ENCODE results near the gene ATN1.

ATN1 gene

DNA sequence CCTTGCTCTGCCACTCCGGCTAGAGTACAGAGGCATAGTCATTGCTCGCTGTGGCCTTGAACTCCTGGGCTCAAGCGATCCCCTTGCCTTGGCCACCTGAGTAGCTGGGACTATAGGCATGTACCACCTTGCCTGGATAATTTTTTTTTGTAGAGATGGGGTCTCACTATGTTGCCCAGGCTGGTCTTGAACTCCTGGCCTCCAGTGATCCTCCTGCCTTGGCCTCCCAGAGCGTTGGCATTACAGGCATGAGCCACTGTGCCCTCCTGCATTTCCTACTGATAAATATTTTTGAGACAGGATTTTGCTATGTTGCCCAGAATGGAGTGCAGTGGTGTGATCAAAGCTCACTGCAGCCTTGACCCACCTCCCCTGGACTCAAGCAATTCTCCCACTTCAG is 52.3 kb downstream of the ATN1 start:
- DNase-seq = no peak

- DNase-seq = no peak
Observed at GRCh38 chr12:6980740-6981139, 53.0 kb downstream of the ATN1 start.

DNA sequence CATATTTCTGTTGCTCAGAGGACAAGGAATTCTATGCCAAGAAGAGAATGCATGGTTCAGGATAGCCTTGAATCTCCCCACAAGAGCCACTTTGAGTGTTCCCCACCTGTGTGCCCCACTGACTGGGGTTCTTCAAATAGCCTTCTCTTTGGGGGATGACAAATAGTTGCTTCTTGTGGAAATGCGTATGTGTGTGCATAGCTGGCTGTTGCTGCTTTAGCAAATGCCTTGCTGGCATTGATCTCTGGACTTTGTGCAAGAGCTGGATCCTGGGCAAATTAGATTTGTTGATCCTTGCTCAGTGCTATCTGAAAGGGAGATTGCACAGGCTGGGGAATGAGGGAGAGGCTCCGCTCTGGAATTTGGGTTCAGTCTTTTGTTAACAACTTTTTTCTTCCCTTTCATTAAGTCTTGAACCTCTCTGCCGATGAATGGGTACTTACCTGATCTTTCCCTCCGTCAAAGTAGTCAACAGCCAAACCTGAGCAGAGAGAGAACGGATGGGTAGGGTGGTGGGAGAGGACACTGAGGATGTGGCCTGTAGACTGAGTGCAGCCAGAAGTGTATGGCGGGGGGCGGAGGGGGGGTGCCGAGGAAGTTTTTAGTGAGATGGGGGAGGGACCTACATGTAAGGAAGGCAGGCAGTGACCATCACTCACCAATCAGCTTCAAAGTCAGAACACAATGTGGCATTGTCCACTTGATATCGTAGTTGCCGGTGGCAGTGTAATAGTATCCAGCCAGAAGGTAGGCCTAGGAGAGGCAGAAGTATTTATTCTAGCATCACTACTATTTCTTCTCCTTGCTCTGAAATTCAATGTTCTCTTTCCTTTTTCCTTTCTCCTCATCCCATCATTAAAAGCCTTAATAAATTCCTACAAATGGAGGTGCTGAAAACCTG is 53.6 kb downstream of the ATN1 start:
- no peak for DNase-seq

GRCh38 chr12:6982532-6982931 is 54.8 kb downstream of the ATN1 start:
- no peak for DNase-seq

DNA sequence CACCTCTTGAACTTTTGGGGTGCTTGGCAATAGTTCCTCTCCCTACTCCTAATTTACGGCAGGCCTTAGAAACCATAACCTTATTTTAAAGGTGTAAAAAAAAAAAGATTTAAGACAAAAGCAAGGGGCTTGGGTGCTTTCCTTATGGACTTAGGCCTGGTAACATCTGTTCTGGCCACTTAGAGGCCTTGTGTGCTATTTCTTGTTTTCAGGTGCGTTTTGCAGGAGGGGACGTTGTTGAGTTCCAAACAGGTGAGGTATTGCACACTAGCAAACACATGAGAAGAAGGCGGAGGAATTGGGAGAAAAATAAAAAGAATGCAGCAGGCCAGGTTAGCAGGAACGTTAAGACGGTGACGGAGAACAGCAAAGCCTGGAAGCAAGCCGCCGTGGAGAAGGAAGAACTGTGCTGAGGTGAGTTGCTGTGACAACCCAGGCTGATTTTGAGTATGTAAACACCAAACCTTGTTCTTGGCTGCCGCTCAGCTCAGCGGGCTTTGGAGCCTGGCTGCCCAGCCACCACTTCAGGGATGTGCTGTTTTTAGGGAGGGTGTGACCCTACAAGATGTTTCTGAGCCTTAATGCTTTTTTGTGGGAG is 60.3 kb downstream of the ATN1 start:
- DNase-seq = no peak
